NCI-H1105 (cell line): Measurements from ENCODE around the gene SKI.
A peak's percentile ranks its signal among the peaks of the same experiment; 100 is the strongest.

ENCODE experiments used
- DNase-seq: peaks from one replicate; lab custom pipeline; 2025; lab: John Stamatoyannopoulos, UW

Gene SKI

GRCh38 chr1:2307064-2307605 lies 79.0 kb downstream of the SKI start:
- no peak for DNase-seq

- DNase-seq: no peak
Measured at GRCh38 chr1:2307972-2308371, 79.9 kb downstream of the SKI start.

- no peak for DNase-seq
Measured at GRCh38 chr1:2308844-2309243, 80.7 kb downstream of the SKI start.

GRCh38 chr1:2310332-2311183 lies 82.4 kb downstream of the SKI start:
- DNase-seq: no peak

GRCh38 chr1:2311184-2312032 lies 83.3 kb downstream of the SKI start:
- peak; percentile 28 for DNase-seq

GRCh38 chr1:2312160-2312514 lies 84.0 kb downstream of the SKI start:
- DNase-seq: no peak

GRCh38 chr1:2312515-2313301 lies 84.6 kb downstream of the SKI start:
- DNase-seq: no peak

- DNase-seq: no peak
Measured at GRCh38 chr1:2313651-2314261, 85.6 kb downstream of the SKI start.

GRCh38 chr1:2314273-2314802 lies 86.2 kb downstream of the SKI start:
- DNase-seq: peak; percentile 19

- DNase-seq: peak; percentile 14
Measured at GRCh38 chr1:2314803-2315673, 86.9 kb downstream of the SKI start.

GRCh38 chr1:2315674-2316450 lies 87.7 kb downstream of the SKI start:
- no peak for DNase-seq

- DNase-seq: no peak
Measured at GRCh38 chr1:2316451-2316961, 88.4 kb downstream of the SKI start.

GRCh38 chr1:2317230-2318065 lies 89.3 kb downstream of the SKI start:
- DNase-seq: no peak

GRCh38 chr1:2318314-2319278 lies 90.5 kb downstream of the SKI start:
- no peak for DNase-seq

- DNase-seq: no peak
Measured at GRCh38 chr1:2319291-2319690, 91.2 kb downstream of the SKI start.

- no peak for DNase-seq
Measured at GRCh38 chr1:2320006-2320405, 91.9 kb downstream of the SKI start.
